H1 (cell line): ENCODE results near the gene ITGA3. TPM values are rescaled to one million over a fixed set of nuclear protein-coding genes. Genes with fewer than 3 reads are reported as not detected.

Experiments used
- CTCF ChIA-PET: fragments of 300-600 bp; sonication (Branson Sonifier 250); formaldehyde crosslinking; loops from one replicate; lab custom pipeline; 2021; ENCODE audit not compliant: partially characterized antibody; lab: Charles Lee
- POLR2A ChIA-PET: fragments of 300-600 bp; sonication (Branson Sonifier 250); formaldehyde crosslinking; loops from one replicate; lab custom pipeline; 2021; ENCODE audit warnings: inconsistent platforms; ENCODE audit not compliant: partially characterized antibody; lab: Charles Lee
- DNase-seq, 2 experiments: peaks; one replicate each; pipeline versions ENCODE4 v3.0.0 to v3.0.0-alpha.2; 2010 to 2022; ENCODE audit warnings: low spot score in 2 of 2, low read depth in 1 of 2, mixed read lengths in 1 of 2
- FAIRE-seq: peaks from 2 replicates; lab custom pipeline; 2011; peaks lifted over from hg19 to GRCh38; lab: Jason Lieb, UNC
- H2AFZ ChIP-seq: 2 replicates; pipeline ENCODE4 v1.8.1; 2012; ENCODE audit warnings: low read length, inconsistent platforms
- H2AK5ac ChIP-seq: 2 replicates; pipeline ENCODE4 v1.6.1; 2013; ENCODE audit warnings: low read depth, low read length
- H2BK120ac ChIP-seq: replicated peaks from 2 replicates; pipeline ENCODE3; 2013; ENCODE audit warnings: low read depth, low read length, inconsistent platforms
- H2BK12ac ChIP-seq: 2 replicates; pipeline ENCODE4 v1.6.1; 2013; ENCODE audit warnings: low read depth, low read length
- H2BK15ac ChIP-seq: 2 replicates; pipeline ENCODE4 v1.6.1; 2013; ENCODE audit warnings: low read length
- H2BK20ac ChIP-seq: 2 replicates; pipeline ENCODE4 v1.6.1; 2013; ENCODE audit warnings: low read length
- H2BK5ac ChIP-seq: 2 replicates; pipeline ENCODE4 v1.6.1; 2013; ENCODE audit warnings: low read depth, low read length
- H3K14ac ChIP-seq: 2 replicates; pipeline ENCODE4 v1.6.1; 2013; ENCODE audit warnings: inconsistent platforms; ENCODE audit not compliant: insufficient read length
- H3K18ac ChIP-seq: 2 replicates; pipeline ENCODE4 v1.6.1; 2013; ENCODE audit warnings: low read length; ENCODE audit errors: extremely low read depth
- H3K23ac ChIP-seq: 2 replicates; pipeline ENCODE4 v1.6.1; 2013; ENCODE audit warnings: inconsistent platforms; ENCODE audit not compliant: insufficient read length
- H3K23me2 ChIP-seq: 2 replicates; pipeline ENCODE4 v1.6.1; 2013; ENCODE audit warnings: low read depth, low read length
- H3K27ac ChIP-seq: 2 replicates; pipeline ENCODE4 v1.6.1; 2011; ENCODE audit warnings: low read depth, low read length, inconsistent platforms
- H3K27me3 ChIP-seq, 4 experiments: replicated peaks in 1 of 4; 1 replicate in 1 of 4; 2 replicates in 3 of 4; pipeline versions ENCODE4 v1.6.1 to v1.8.1; 2011 to 2013; ENCODE audit warnings: low read length in 3 of 4, mild to moderate bottlenecking in 3 of 4, inconsistent platforms in 2 of 4, mixed read lengths in 2 of 4, moderate library complexity in 1 of 4; ENCODE audit not compliant: control insufficient read depth in 3 of 4, insufficient read depth in 3 of 4; ENCODE audit errors: extremely low read depth in 1 of 4
- H3K36me3 ChIP-seq, 4 experiments: 2 replicates each; pipeline versions ENCODE4 v1.6.1 to v1.8.1; 2011 to 2013; ENCODE audit warnings: mild to moderate bottlenecking in 4 of 4, low read length in 3 of 4, moderate library complexity in 2 of 4, control low read depth in 1 of 4, inconsistent platforms in 1 of 4; ENCODE audit not compliant: insufficient read depth in 4 of 4, control insufficient read depth in 2 of 4
- H3K4ac ChIP-seq: replicated peaks from 2 replicates; pipeline ENCODE3; 2013; ENCODE audit warnings: low read length, low read depth, mixed read lengths, inconsistent platforms; ENCODE audit not compliant: insufficient read length
- H3K4me1 ChIP-seq, 4 experiments: replicated peaks in 1 of 4; 1 replicate in 1 of 4; 2 replicates in 3 of 4; pipeline versions ENCODE4 v1.6.1 to v1.8.1; 2011 to 2013; ENCODE audit warnings: low read length in 3 of 4, inconsistent platforms in 2 of 4, mixed read lengths in 1 of 4; ENCODE audit not compliant: insufficient read depth in 4 of 4, control insufficient read depth in 3 of 4
- H3K4me2 ChIP-seq, 2 experiments: 2 replicates each; pipeline versions ENCODE4 v1.6.1 to v1.8.1; 2011 to 2013; ENCODE audit warnings: low read depth in 2 of 2, low read length in 2 of 2, control low read depth in 1 of 2, inconsistent platforms in 1 of 2, mild to moderate bottlenecking in 1 of 2; ENCODE audit not compliant: insufficient read depth in 1 of 2
- H3K4me3 ChIP-seq, 4 experiments: fragments of 200-600, 300-600 bp in 1 of 4; sonication (generic), shearing (Covaris generic), sonication (Bioruptor Twin) in 1 of 4; 2 replicates each; pipeline versions ENCODE4 v1.5.1 to v1.8.1; 2011 to 2016; ENCODE audit warnings: low read length in 4 of 4, low read depth in 3 of 4, control low read depth in 2 of 4, inconsistent platforms in 2 of 4, mild to moderate bottlenecking in 2 of 4, mixed read lengths in 1 of 4, moderate library complexity in 1 of 4; ENCODE audit not compliant: insufficient read depth in 2 of 4; ENCODE audit errors: extremely low read depth in 1 of 4
- H3K56ac ChIP-seq: replicated peaks from 2 replicates; pipeline ENCODE3; 2013; ENCODE audit warnings: low read depth, mild to moderate bottlenecking, mixed read lengths, low read length, inconsistent platforms; ENCODE audit not compliant: insufficient read length
- H3K79me1 ChIP-seq: 2 replicates; pipeline ENCODE4 v1.6.1; 2013; ENCODE audit warnings: low read depth, low read length, control low read depth
- H3K79me2 ChIP-seq, 2 experiments: 2 replicates each; pipeline versions ENCODE4 v1.6.1 to v1.8.1; 2012 to 2013; ENCODE audit warnings: low read length in 2 of 2, mild to moderate bottlenecking in 2 of 2, inconsistent platforms in 1 of 2; ENCODE audit not compliant: insufficient read depth in 2 of 2, control insufficient read depth in 1 of 2
- H3K9ac ChIP-seq, 4 experiments: replicated peaks in 1 of 4; 1 replicate in 1 of 4; 2 replicates in 3 of 4; pipeline versions ENCODE4 v1.6.1 to v1.8.1; 2011 to 2013; ENCODE audit warnings: low read depth in 3 of 4, low read length in 3 of 4, control low read depth in 2 of 4, mild to moderate bottlenecking in 2 of 4, moderate library complexity in 2 of 4, inconsistent platforms in 1 of 4; ENCODE audit errors: extremely low read depth in 1 of 4
- H3K9me3 ChIP-seq, 2 experiments: 2 replicates each; pipeline versions ENCODE4 v1.6.1 to v1.8.1; 2012 to 2013; ENCODE audit warnings: mild to moderate bottlenecking in 2 of 2, moderate library complexity in 2 of 2, control low read depth in 1 of 2, inconsistent platforms in 1 of 2, low read depth in 1 of 2, low read length in 1 of 2, mixed read lengths in 1 of 2; ENCODE audit not compliant: insufficient read depth in 2 of 2
- H4K20me1 ChIP-seq, 2 experiments: replicated peaks in 1 of 2; 2 replicates each; pipeline versions ENCODE3 to v1.8.1; 2011 to 2013; ENCODE audit warnings: inconsistent platforms in 2 of 2, low read length in 2 of 2, mild to moderate bottlenecking in 1 of 2; ENCODE audit not compliant: insufficient read depth in 2 of 2, control insufficient read depth in 1 of 2
- H4K5ac ChIP-seq: 2 replicates; pipeline ENCODE4 v1.6.1; 2013; ENCODE audit warnings: low read length, low read depth, mixed read lengths, inconsistent platforms; ENCODE audit not compliant: insufficient read length
- H4K8ac ChIP-seq: 2 replicates; pipeline ENCODE4 v1.8.0; 2013; ENCODE audit warnings: mild to moderate bottlenecking, moderate library complexity, low read length, inconsistent platforms; ENCODE audit not compliant: insufficient read depth; ENCODE audit errors: extremely low read depth
- H4K91ac ChIP-seq: replicated peaks from 2 replicates; pipeline ENCODE3; 2013; ENCODE audit warnings: low read length, mixed read lengths, inconsistent platforms; ENCODE audit not compliant: insufficient read length
- BRCA1 ChIP-seq: IDR thresholded peaks from 2 replicates; pipeline ENCODE4 v1.6.1; 2012; ENCODE audit warnings: low read depth, low read length, improper control_type of control experiment
- EP300 ChIP-seq, 2 experiments: IDR thresholded peaks; 1 replicate in 1 of 2; 2 replicates in 1 of 2; pipeline ENCODE4 v1.6.1; 2011 to 2012; ENCODE audit warnings: low read depth in 2 of 2, low read length in 2 of 2, mild to moderate bottlenecking in 2 of 2, borderline replicate concordance in 1 of 2, inconsistent platforms in 1 of 2, moderate library complexity in 1 of 2
- GABPA ChIP-seq: IDR thresholded peaks from 2 replicates; pipeline ENCODE4 v1.6.1; 2011; ENCODE audit warnings: mild to moderate bottlenecking, low read length, moderate library complexity, borderline replicate concordance; ENCODE audit not compliant: insufficient read depth
- KDM4A ChIP-seq: IDR thresholded peaks from one replicate; pipeline ENCODE4 v1.7.1; 2012; ENCODE audit warnings: low read depth, mild to moderate bottlenecking, moderate library complexity, low read length, inconsistent platforms; ENCODE audit not compliant: severe bottlenecking
- NRF1 ChIP-seq: IDR thresholded peaks from 2 replicates; pipeline ENCODE4 v1.6.1; 2011; ENCODE audit warnings: mild to moderate bottlenecking, low read depth, low read length, improper control_type of control experiment
- PHF8 ChIP-seq: fragments of 200-600 bp; sonication (generic); conservative IDR thresholded peaks from 2 replicates; pipeline ENCODE4 v1.7.1; 2012; ENCODE audit warnings: low read depth, mild to moderate bottlenecking, inconsistent platforms, low read length, moderate library complexity
- RBBP5 ChIP-seq: IDR thresholded peaks from 2 replicates; pipeline ENCODE4 v1.7.1; 2012; ENCODE audit warnings: low read depth, mild to moderate bottlenecking, inconsistent platforms, low read length, moderate library complexity, borderline replicate concordance
- RNF2 ChIP-seq: fragments of 200-900, 300-1000 bp; sonication (generic); IDR thresholded peaks from 2 replicates; pipeline ENCODE4 v1.7.1; 2016; ENCODE audit warnings: borderline replicate concordance, low read depth, mild to moderate bottlenecking, antibody characterized with exemption, low read length; ENCODE audit not compliant: poor library complexity, severe bottlenecking; ENCODE audit errors: missing control alignments
- TAF1 ChIP-seq: IDR thresholded peaks from 2 replicates; pipeline ENCODE4 v1.6.1; 2011; ENCODE audit warnings: mild to moderate bottlenecking, low read depth, low read length
- whole genome bisulfite sequencing, 2 experiments: shearing (Covaris generic) in 1 of 2; methylation state at CpG; one replicate each; pipeline versions ENCODE4 v1.1.6 to v1.1.7; 2013 to 2015; ENCODE audit warnings: low lambda C conversion rate in 2 of 2, mixed read lengths in 2 of 2, inconsistent platforms in 1 of 2, low coverage in 1 of 2, missing lambda C conversion rate in 1 of 2; ENCODE audit not compliant: insufficient replicate concordance in 2 of 2, insufficient coverage in 1 of 2, insufficient read length in 1 of 2; ENCODE audit errors: extremely low coverage in 1 of 2, missing lambda C conversion rate in 1 of 2; 5-methylcytosine and 5-hydroxymethylcytosine counted together
- polyA plus RNA-seq, 7 experiments: library from polyadenylated mRNA; depleted of rRNA in 3 of 7; stranded (reverse) in 5 of 7; unstranded in 2 of 7; fragments of >200 nt in 5 of 7; fragments of 200-250 nt in 2 of 7; gene quantifications; 1 replicate in 5 of 7; 2 replicates in 1 of 7; 4 replicates in 1 of 7; pipeline versions ENCODE4 v1.2.1 to v1.2.3, GENCODE V29; 2011 to 2013; ENCODE audit warnings: missing spikeins in 2 of 7, mixed read lengths in 2 of 7
- total RNA-seq: library from RNA; stranded (reverse); fragmentation: NEBNext Ultra II Directional; extraction: Animal tissue kit (Norgen Biotek cat#: 25700); gene quantifications from 2 replicates; pipeline ENCODE4 v1.2.1, GENCODE V29; 2021

ITGA3 gene
- total and polyA plus RNA-seq, 2 of the 8 experiments (the other 6 are each of a cell fraction or from before 2014, with no cell fraction given): 24.0 to 24.2 TPM

GRCh38 chr17:50129728-50130558, 74.0 kb downstream of the ITGA3 start, which contains the start of gene SAMD14:
SAMD14 (minus strand) TSS chr17:50130160; CDS start chr17:50124959, 5,201 bp downstream.
- no peak within 1 kb of the TSS for H4K5ac ChIP-seq
- 2% methylated on average over 22 of the region's 84 CpGs; no CpG with 5 or more reads in 1 of the 2 experiments for WGBS, 2 experiments
- H3K9ac ChIP-seq: peak within 1 kb of the TSS in 1 of 4 experiments; percentile 33; a peak in 2 of 7 replicates
- H2BK15ac ChIP-seq: no peak within 1 kb of the TSS
- CTCF ChIA-PET: interaction anchor here (0.6 to 21.6 kb wide), 11 partner anchors 11 to 164 kb away, joined by 3 to 299 read pairs (median 8); partner anchors contain the start of genes COL1A1 and PPP1R9B
- peak within 1 kb of the TSS; percentile 55; the same call in 1 of the 2 replicates for H2BK12ac ChIP-seq
- H3K18ac ChIP-seq: peak within 1 kb of the TSS; percentile 97; the same call in 1 of the 2 replicates
- H2BK5ac ChIP-seq: peak within 1 kb of the TSS; percentile 60; the same call in 1 of the 2 replicates
- peak within 1 kb of the TSS; percentile 70 to 99 for H3K4me2 ChIP-seq
- peaks cover 0 to 1% of the 10 kb centered on the region in 2 experiments for H4K20me1 ChIP-seq
- peaks cover 20% of the 10 kb centered on the region for H3K23me2 ChIP-seq
- peaks cover 0 to 11% (median 2%) of the 10 kb centered on the region in 4 experiments; a peak in 4 of 7 replicates for H3K27me3 ChIP-seq
- TF ChIP-seq EP300 (IDR thresholded peaks at IDR 0.05; ENCODE audit: borderline replicate concordance in 1 of 2, low read depth in 2 of 2, low read length in 2 of 2) (no peak), RNF2 (no peak), KDM4A (peak; percentile 76), BRCA1 (no peak), PHF8 (0 out of 2 replicates have a peak, but pooled peaks have one; percentile 18), RBBP5 (peak; percentile 61; the same call in 1 of the 2 replicates), NRF1 (no peak), GABPA (no peak), TAF1 (no peak)
- TF ChIP-seq, all 59 proteins: peak for 3
- H2AK5ac ChIP-seq: no peak within 1 kb of the TSS
- 0 out of 2 replicates have a peak within 1 kb of the TSS, but pooled peaks have one; percentile 24 for H2AFZ ChIP-seq
- H3K9me3 ChIP-seq: no peaks in the 10 kb centered on the region
- H2BK120ac ChIP-seq: no peak within 1 kb of the TSS
- no peak within 1 kb of the TSS for H2BK20ac ChIP-seq
- POLR2A ChIA-PET: interaction anchor here (0.9 to 3.5 kb wide), 7 partner anchors 13 to 331 kb away, joined by 3 to 11 read pairs (median 5); no protein-coding TSS in a partner anchor
- no peak within 1 kb of the TSS for H3K4ac ChIP-seq
- peaks cover 8 to 34% (median 30%) of the 10 kb centered on the region in 4 experiments for H3K4me1 ChIP-seq
- H3K4me3 ChIP-seq: peak within 1 kb of the TSS; percentile 37 to 97 (median 74)
- H3K79me1 ChIP-seq: no peaks in the 10 kb centered on the region
- DNase-seq (no peak), FAIRE-seq (no peak)
- H4K8ac ChIP-seq: no peak within 1 kb of the TSS; the same call in none of the 2 replicates
- no peak within 1 kb of the TSS for H3K14ac ChIP-seq
- peak within 1 kb of the TSS; percentile 72 for H4K91ac ChIP-seq
- H3K36me3 ChIP-seq: no peaks in the 10 kb centered on the region
- H3K79me2 ChIP-seq: no peaks in the 10 kb centered on the region
- H3K23ac ChIP-seq: no peak within 1 kb of the TSS
- no peak within 1 kb of the TSS for H3K56ac ChIP-seq
- H3K27ac ChIP-seq: no peak within 1 kb of the TSS
